Neural cell (in vitro differentiated cells): Measurements from ENCODE around the gene COL23A1. TPM values are rescaled to one million over a fixed set of nuclear protein-coding genes. Genes with fewer than 3 reads are reported as not detected.

Experiments used
- H2AFZ ChIP-seq: fragments of 200-600, 300-800 bp; sonication (generic), shearing (Covaris generic); 2 replicates; pipeline ENCODE4 v1.6.0; 2014; ENCODE audit warnings: low read depth, mild to moderate bottlenecking, antibody characterized with exemption, low read length, moderate library complexity
- H3F3A ChIP-seq: fragments of 200-600 bp; shearing (Covaris generic); 2 replicates; pipeline ENCODE4 v1.6.1; 2016; ENCODE audit warnings: mild to moderate bottlenecking, moderate library complexity, mixed read lengths, antibody characterized with exemption, low read length; ENCODE audit not compliant: insufficient read depth, poor library complexity, severe bottlenecking
- H3K27ac ChIP-seq: fragments of 200-600, 300-800 bp; sonication (generic), shearing (Covaris generic); 2 replicates; pipeline ENCODE4 v1.5.1; 2014; ENCODE audit warnings: mild to moderate bottlenecking, low read length, moderate library complexity
- H3K27me3 ChIP-seq: fragments of 300-800, 200-600 bp; sonication (generic), shearing (Covaris generic); 2 replicates; pipeline ENCODE4 v1.6.0; 2014; ENCODE audit warnings: mild to moderate bottlenecking, low read depth, low read length, moderate library complexity; ENCODE audit not compliant: insufficient read depth
- H3K36me3 ChIP-seq: fragments of 300-800, 200-600 bp; sonication (generic), shearing (Covaris generic); 2 replicates; pipeline ENCODE4 v1.5.1; 2014; ENCODE audit warnings: mild to moderate bottlenecking, antibody characterized with exemption, low read length, moderate library complexity; ENCODE audit not compliant: insufficient read depth
- H3K4me2 ChIP-seq: fragments of 300-800, 200-600 bp; sonication (generic), shearing (Covaris generic); 2 replicates; pipeline ENCODE4 v1.6.0; 2014; ENCODE audit warnings: mild to moderate bottlenecking, low read length
- H3K4me3 ChIP-seq: fragments of 300-800, 200-600 bp; sonication (generic), shearing (Covaris generic); 2 replicates; pipeline ENCODE4 v1.5.1; 2014; ENCODE audit warnings: mild to moderate bottlenecking, low read length, moderate library complexity
- H3K79me2 ChIP-seq: fragments of 200-600 bp; shearing (Covaris generic); replicated peaks from 2 replicates; pipeline ENCODE4 v1.6.0; 2014; ENCODE audit warnings: mild to moderate bottlenecking, low read length, moderate library complexity; ENCODE audit not compliant: insufficient read depth
- H3K9ac ChIP-seq: fragments of 300-800, 200-600 bp; sonication (generic), shearing (Covaris generic); 2 replicates; pipeline ENCODE4 v1.6.1; 2016; ENCODE audit warnings: mild to moderate bottlenecking, low read length, mixed read lengths
- H3K9me2 ChIP-seq: fragments of 200-600 bp; shearing (Covaris generic); 2 replicates; pipeline ENCODE4 v1.6.1; 2016; ENCODE audit warnings: mild to moderate bottlenecking, low read length, mixed read lengths; ENCODE audit not compliant: insufficient read depth
- H3K9me3 ChIP-seq: fragments of 200-600, 300-800 bp; sonication (generic), shearing (Covaris generic); 2 replicates; pipeline ENCODE4 v1.6.1; 2016; ENCODE audit warnings: mild to moderate bottlenecking, mixed run types, low read length, moderate library complexity, mixed read lengths
- H4K20me1 ChIP-seq: fragments of 200-600 bp; shearing (Covaris generic); 2 replicates; pipeline ENCODE4 v1.6.1; 2016; ENCODE audit warnings: mild to moderate bottlenecking, mixed run types; ENCODE audit not compliant: insufficient read depth
- EP300 ChIP-seq: fragments of 450-650 bp; conservative IDR thresholded peaks from 2 replicates; pipeline ENCODE4 v1.6.1; 2014; ENCODE audit warnings: antibody characterized with exemption, mild to moderate bottlenecking, moderate library complexity; ENCODE audit not compliant: poor library complexity, severe bottlenecking
- EZH2 ChIP-seq: fragments of 200-600, 300-800 bp; shearing (Covaris generic), sonication (generic); IDR thresholded peaks from 2 replicates; pipeline ENCODE4 v1.6.1; 2014; ENCODE audit warnings: antibody characterized with exemption, low read length, borderline replicate concordance, mild to moderate bottlenecking; ENCODE audit not compliant: insufficient read depth, poor library complexity, severe bottlenecking
- MXI1 ChIP-seq: fragments of 450-650 bp; conservative IDR thresholded peaks from 2 replicates; pipeline ENCODE4 v1.6.1; 2014; ENCODE audit warnings: antibody characterized with exemption, mild to moderate bottlenecking; ENCODE audit not compliant: poor library complexity, severe bottlenecking
- POLR2AphosphoS5 ChIP-seq: IDR thresholded peaks from 2 replicates; pipeline ENCODE4 v1.6.1; 2012
- RAD21 ChIP-seq: fragments of 450-650 bp; conservative IDR thresholded peaks from 2 replicates; pipeline ENCODE4 v1.6.1; 2014; ENCODE audit warnings: antibody characterized with exemption, mild to moderate bottlenecking, moderate library complexity
- SMC3 ChIP-seq: fragments of 450-650 bp; conservative IDR thresholded peaks from 2 replicates; pipeline ENCODE4 v1.6.1; 2014; ENCODE audit warnings: antibody characterized with exemption, mild to moderate bottlenecking, moderate library complexity; ENCODE audit not compliant: poor library complexity
- TAF1 ChIP-seq: IDR thresholded peaks from 2 replicates; pipeline ENCODE4 v1.6.1; 2012; ENCODE audit warnings: low read depth
- polyA plus RNA-seq: library from polyadenylated mRNA; depleted of rRNA; stranded (reverse); fragments of >200 nt; gene quantifications from 2 replicates; pipeline ENCODE4 v1.2.3, GENCODE V29; 2014
- TF ChIP-seq, protein P1 (sequence below): fragments of 450-650 bp; IDR thresholded peaks from 2 replicates; pipeline ENCODE4 v1.5.1; 2014; ENCODE audit warnings: antibody characterized with exemption, mild to moderate bottlenecking, moderate library complexity; ENCODE audit not compliant: poor library complexity, severe bottlenecking
- TF ChIP-seq, protein P2 (sequence below): IDR thresholded peaks from 2 replicates; pipeline ENCODE4 v1.6.1; 2012; ENCODE audit warnings: borderline replicate concordance

COL23A1 gene
- polyA plus RNA-seq, 1 donor from 2014 or later = not detected

DNA sequence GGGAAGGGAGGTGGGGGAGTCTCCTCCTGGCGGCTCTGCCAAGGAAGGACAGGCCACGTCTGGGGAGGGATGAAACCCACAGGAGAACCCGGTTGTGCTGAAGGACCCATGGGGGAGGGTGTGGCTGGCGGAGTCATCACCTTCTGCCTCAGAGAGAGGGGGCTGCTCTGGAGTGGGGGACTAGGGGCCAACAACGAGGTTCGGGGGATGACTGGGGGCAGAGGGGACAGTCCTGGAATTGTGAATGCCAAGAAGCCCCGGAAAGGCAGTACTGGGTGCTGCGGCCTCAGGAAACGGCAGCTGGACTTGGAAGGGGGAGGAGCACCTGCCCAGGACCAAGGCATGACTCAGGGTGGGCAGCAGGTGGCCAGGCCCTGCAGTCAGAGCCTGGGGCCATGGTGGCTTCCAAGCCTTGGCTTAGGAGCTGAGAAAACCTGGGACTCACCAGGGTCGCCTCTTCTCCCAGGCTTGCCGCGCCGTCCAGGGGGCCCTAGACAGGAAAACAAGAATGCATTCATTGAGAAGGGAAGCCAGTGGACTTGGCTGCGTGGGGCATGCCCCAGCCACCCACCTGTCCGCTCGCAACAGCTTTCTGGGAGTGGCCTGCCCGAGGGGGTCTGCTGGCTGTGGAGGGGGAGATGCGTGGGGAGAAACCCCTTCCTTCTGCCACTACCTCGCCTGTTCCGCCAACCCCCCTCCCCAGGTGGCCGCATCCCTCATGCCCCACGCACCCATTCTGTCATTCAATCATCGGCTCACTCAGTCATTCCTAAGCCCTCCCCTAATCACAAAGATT, 283.6 kb downstream of the COL23A1 start:
- no peak overlapping the region for H3K4me3 ChIP-seq
- H3K27ac ChIP-seq = no peak overlapping the region
- TF ChIP-seq POLR2AphosphoS5 = no peak
- TF ChIP-seq EZH2 = no peak
- TF ChIP-seq EP300 = no peak
- no peak for TF ChIP-seq SMC3
- TF ChIP-seq, protein P1, sequence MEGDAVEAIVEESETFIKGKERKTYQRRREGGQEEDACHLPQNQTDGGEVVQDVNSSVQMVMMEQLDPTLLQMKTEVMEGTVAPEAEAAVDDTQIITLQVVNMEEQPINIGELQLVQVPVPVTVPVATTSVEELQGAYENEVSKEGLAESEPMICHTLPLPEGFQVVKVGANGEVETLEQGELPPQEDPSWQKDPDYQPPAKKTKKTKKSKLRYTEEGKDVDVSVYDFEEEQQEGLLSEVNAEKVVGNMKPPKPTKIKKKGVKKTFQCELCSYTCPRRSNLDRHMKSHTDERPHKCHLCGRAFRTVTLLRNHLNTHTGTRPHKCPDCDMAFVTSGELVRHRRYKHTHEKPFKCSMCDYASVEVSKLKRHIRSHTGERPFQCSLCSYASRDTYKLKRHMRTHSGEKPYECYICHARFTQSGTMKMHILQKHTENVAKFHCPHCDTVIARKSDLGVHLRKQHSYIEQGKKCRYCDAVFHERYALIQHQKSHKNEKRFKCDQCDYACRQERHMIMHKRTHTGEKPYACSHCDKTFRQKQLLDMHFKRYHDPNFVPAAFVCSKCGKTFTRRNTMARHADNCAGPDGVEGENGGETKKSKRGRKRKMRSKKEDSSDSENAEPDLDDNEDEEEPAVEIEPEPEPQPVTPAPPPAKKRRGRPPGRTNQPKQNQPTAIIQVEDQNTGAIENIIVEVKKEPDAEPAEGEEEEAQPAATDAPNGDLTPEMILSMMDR = no peak
- no peak for TF ChIP-seq MXI1
- TF ChIP-seq, protein P2, sequence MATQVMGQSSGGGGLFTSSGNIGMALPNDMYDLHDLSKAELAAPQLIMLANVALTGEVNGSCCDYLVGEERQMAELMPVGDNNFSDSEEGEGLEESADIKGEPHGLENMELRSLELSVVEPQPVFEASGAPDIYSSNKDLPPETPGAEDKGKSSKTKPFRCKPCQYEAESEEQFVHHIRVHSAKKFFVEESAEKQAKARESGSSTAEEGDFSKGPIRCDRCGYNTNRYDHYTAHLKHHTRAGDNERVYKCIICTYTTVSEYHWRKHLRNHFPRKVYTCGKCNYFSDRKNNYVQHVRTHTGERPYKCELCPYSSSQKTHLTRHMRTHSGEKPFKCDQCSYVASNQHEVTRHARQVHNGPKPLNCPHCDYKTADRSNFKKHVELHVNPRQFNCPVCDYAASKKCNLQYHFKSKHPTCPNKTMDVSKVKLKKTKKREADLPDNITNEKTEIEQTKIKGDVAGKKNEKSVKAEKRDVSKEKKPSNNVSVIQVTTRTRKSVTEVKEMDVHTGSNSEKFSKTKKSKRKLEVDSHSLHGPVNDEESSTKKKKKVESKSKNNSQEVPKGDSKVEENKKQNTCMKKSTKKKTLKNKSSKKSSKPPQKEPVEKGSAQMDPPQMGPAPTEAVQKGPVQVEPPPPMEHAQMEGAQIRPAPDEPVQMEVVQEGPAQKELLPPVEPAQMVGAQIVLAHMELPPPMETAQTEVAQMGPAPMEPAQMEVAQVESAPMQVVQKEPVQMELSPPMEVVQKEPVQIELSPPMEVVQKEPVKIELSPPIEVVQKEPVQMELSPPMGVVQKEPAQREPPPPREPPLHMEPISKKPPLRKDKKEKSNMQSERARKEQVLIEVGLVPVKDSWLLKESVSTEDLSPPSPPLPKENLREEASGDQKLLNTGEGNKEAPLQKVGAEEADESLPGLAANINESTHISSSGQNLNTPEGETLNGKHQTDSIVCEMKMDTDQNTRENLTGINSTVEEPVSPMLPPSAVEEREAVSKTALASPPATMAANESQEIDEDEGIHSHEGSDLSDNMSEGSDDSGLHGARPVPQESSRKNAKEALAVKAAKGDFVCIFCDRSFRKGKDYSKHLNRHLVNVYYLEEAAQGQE = no peak
- no peak for TF ChIP-seq TAF1
- no peak for TF ChIP-seq RAD21
- H3K4me2 ChIP-seq = no peak overlapping the region
- no peaks in the 10 kb centered on the region for H3K27me3 ChIP-seq
- H3K9ac ChIP-seq = no peak overlapping the region
- H4K20me1 ChIP-seq = no peaks in the 10 kb centered on the region
- H3F3A ChIP-seq = no peaks in the 10 kb centered on the region
- no peaks in the 10 kb centered on the region for H3K79me2 ChIP-seq
- H3K36me3 ChIP-seq = no peaks in the 10 kb centered on the region
- no peak overlapping the region for H2AFZ ChIP-seq
- H3K9me3 ChIP-seq = no peaks in the 10 kb centered on the region
- H3K9me2 ChIP-seq = no peaks in the 10 kb centered on the region

- Histone ChIP-seq H4K20me1 (no peaks in the 10 kb centered on the region), H3F3A (no peaks in the 10 kb centered on the region), H3K9ac (no peak overlapping the region), H3K36me3 (no peaks in the 10 kb centered on the region), H3K79me2 (no peaks in the 10 kb centered on the region), H3K9me2 (no peaks in the 10 kb centered on the region), H3K4me3 (no peak overlapping the region), H3K4me2 (no peak overlapping the region), H3K9me3 (peaks cover 2% of the 10 kb centered on the region), H3K27me3 (no peaks in the 10 kb centered on the region), H3K27ac (no peak overlapping the region), H2AFZ (no peak overlapping the region)
- TF ChIP-seq EP300 (no peak), RAD21 (no peak), POLR2AphosphoS5 (no peak), EZH2 (no peak), TAF1 (no peak), MXI1 (no peak), SMC3 (no peak)
- TF ChIP-seq, protein P1 = no peak
- TF ChIP-seq, protein P2 = no peak
Observed at GRCh38 chr5:178305801-178306200, 284.4 kb downstream of the COL23A1 start.
